Ureter (tissue), 1 donor: ENCODE results near the gene GMCL1. TPM values are rescaled to one million over a fixed set of nuclear protein-coding genes. Genes with fewer than 3 reads are reported as not detected.
"Not testable (repeated sequence)": the region's sequence is repeated elsewhere in the genome, so short reads cannot be mapped to it uniquely, and the experiment has no call there.

Experiments used
- DNase-seq: peaks from one replicate; pipeline ENCODE4 v3.0.0-alpha.2; 2020; ENCODE audit warnings: low spot score
- total RNA-seq: library from RNA; stranded (reverse); gene quantifications from one replicate; pipeline ENCODE4 v1.2.4, GENCODE V29; 2023
- donor health status: DM: yes; HTN: yes; CAD: no.

The GMCL1 gene
- total RNA-seq, 1 donor from 2014 or later: 18.5 TPM

- no peak for DNase-seq
Measured at GRCh38 chr2:69847068-69847828, 17.8 kb downstream of the GMCL1 start.

GRCh38 chr2:69848186-69848790, 18.8 kb downstream of the GMCL1 start:
- no peak for DNase-seq

- DNase-seq: no peak
Measured at GRCh38 chr2:69858261-69858660, 28.8 kb downstream of the GMCL1 start.

GRCh38 chr2:69863298-69863697, 33.8 kb downstream of the GMCL1 start:
- no peak for DNase-seq

GRCh38 chr2:69888451-69888850, 59.0 kb downstream of the GMCL1 start:
- DNase-seq: no peak

GRCh38 chr2:69889302-69889701, 59.8 kb downstream of the GMCL1 start:
- no peak for DNase-seq

GRCh38 chr2:69890881-69891280, 61.4 kb downstream of the GMCL1 start:
- DNase-seq: no peak

GRCh38 chr2:69892838-69893424, 63.5 kb downstream of the GMCL1 start:
- DNase-seq: not testable (repeated sequence)

GRCh38 chr2:69893684-69894551, 64.5 kb downstream of the GMCL1 start, which contains the start of gene SNRNP27:
Gene SNRNP27, plus strand, starts transcription at chr2:69893956. Its CDS starts 29 bp downstream, at chr2:69893985.
- peak; percentile 86 for DNase-seq

GRCh38 chr2:69894737-69895136, 65.3 kb downstream of the GMCL1 start:
- DNase-seq: not testable (repeated sequence)

GRCh38 chr2:69902213-69902922, 72.9 kb downstream of the GMCL1 start:
- DNase-seq: no peak

GRCh38 chr2:69907216-69907615, 77.8 kb downstream of the GMCL1 start:
- no peak for DNase-seq

- DNase-seq: no peak
Measured at GRCh38 chr2:69911985-69912563, 82.6 kb downstream of the GMCL1 start.

GRCh38 chr2:69914164-69914949, 84.9 kb downstream of the GMCL1 start:
- DNase-seq: peak; percentile 100

- no peak for DNase-seq
Measured at GRCh38 chr2:69914950-69915945, 85.8 kb downstream of the GMCL1 start, which contains the start of gene MXD1. Gene MXD1, plus strand, starts transcription at chr2:69915109. Its CDS starts 222 bp downstream, at chr2:69915331.

- no peak for DNase-seq
Measured at GRCh38 chr2:69916106-69916505, 86.6 kb downstream of the GMCL1 start.

- DNase-seq: no peak
Measured at GRCh38 chr2:69917852-69918251, 88.4 kb downstream of the GMCL1 start.

GRCh38 chr2:69918401-69918800, 88.9 kb downstream of the GMCL1 start:
- no peak for DNase-seq

- DNase-seq: no peak
Measured at GRCh38 chr2:69923116-69923515, 93.7 kb downstream of the GMCL1 start.
